Ishikawa (cell line): ENCODE data around the gene WDR86.

Experiments
- CEBPB ChIP-seq: IDR thresholded peaks from 2 replicates; pipeline ENCODE4 v1.6.1; 2012
- CREB1 ChIP-seq: IDR thresholded peaks from 2 replicates; pipeline ENCODE4 v1.6.1; 2012; ENCODE audit warnings: low read depth
- EGR1 ChIP-seq: IDR thresholded peaks from 2 replicates; pipeline ENCODE4 v1.6.1; 2012
- EP300 ChIP-seq: IDR thresholded peaks from 2 replicates; pipeline ENCODE4 v1.6.1; 2012; ENCODE audit warnings: borderline replicate concordance
- FOXM1 ChIP-seq: IDR thresholded peaks from 2 replicates; pipeline ENCODE4 v1.6.1; 2012; ENCODE audit warnings: low read depth, borderline replicate concordance
- MAX ChIP-seq: IDR thresholded peaks from 2 replicates; pipeline ENCODE4 v1.6.1; 2012
- NFIC ChIP-seq: IDR thresholded peaks from 2 replicates; pipeline ENCODE4 v1.6.1; 2012
- RAD21 ChIP-seq: IDR thresholded peaks from 2 replicates; pipeline ENCODE4 v1.6.1; 2012; ENCODE audit warnings: low read depth
- TAF1 ChIP-seq: IDR thresholded peaks from 2 replicates; pipeline ENCODE4 v1.6.1; 2012; ENCODE audit warnings: low read depth, mild to moderate bottlenecking
- TCF12 ChIP-seq: IDR thresholded peaks from 2 replicates; pipeline ENCODE4 v1.6.1; 2012; ENCODE audit warnings: low read depth
- TEAD4 ChIP-seq: IDR thresholded peaks from 2 replicates; pipeline ENCODE4 v1.6.1; 2012
- USF1 ChIP-seq: IDR thresholded peaks from 2 replicates; pipeline ENCODE4 v1.6.1; 2012
- YY1 ChIP-seq: IDR thresholded peaks from 2 replicates; pipeline ENCODE4 v1.6.1; 2012; ENCODE audit warnings: low read depth
- ZBTB7A ChIP-seq: IDR thresholded peaks from 2 replicates; pipeline ENCODE4 v1.6.1; 2012; ENCODE audit warnings: low read depth
- TF ChIP-seq, protein P1 (sequence below): IDR thresholded peaks from 2 replicates; pipeline ENCODE4 v1.6.1; 2012; ENCODE audit warnings: low read depth, mild to moderate bottlenecking

WDR86 gene

GRCh38 chr7:151426904-151427704 is 17.3 kb upstream of the WDR86 start:
- TF ChIP-seq YY1 = no peak
- TF ChIP-seq TAF1 = no peak
- no peak for TF ChIP-seq USF1
- no peak for TF ChIP-seq RAD21
- TF ChIP-seq CREB1 = no peak
- no peak for TF ChIP-seq ZBTB7A

DNA sequence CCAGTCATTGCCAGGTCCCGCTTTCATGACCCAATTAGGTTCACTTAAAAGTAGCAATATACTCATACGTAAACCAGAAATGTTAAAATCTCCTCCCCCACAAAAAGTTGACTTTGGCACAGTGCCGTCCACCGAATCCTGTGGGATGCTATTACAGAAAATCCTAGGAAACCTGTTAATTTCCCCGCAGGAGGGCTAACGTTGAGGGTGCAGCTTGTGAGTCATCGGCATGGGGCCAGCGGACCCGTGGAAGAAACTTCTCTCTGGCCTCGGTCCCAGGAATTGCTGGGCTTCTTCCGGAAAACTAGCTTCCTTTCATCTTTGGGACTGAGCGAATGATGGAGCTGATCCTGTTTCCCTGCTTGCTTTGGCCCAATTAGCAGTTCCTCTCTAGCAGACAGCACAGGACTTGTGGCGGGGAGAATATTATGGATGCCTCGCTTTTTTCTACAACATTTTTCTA is 16.6 kb upstream of the WDR86 start:
- TF ChIP-seq CREB1 (no peak), RAD21 (0 out of 2 replicates have a peak, but pooled peaks have one; percentile 2), EGR1 (no peak), NFIC (peak; percentile 88), EP300 (0 out of 2 replicates have a peak, but pooled peaks have one; percentile 15), USF1 (no peak), YY1 (no peak)

DNA sequence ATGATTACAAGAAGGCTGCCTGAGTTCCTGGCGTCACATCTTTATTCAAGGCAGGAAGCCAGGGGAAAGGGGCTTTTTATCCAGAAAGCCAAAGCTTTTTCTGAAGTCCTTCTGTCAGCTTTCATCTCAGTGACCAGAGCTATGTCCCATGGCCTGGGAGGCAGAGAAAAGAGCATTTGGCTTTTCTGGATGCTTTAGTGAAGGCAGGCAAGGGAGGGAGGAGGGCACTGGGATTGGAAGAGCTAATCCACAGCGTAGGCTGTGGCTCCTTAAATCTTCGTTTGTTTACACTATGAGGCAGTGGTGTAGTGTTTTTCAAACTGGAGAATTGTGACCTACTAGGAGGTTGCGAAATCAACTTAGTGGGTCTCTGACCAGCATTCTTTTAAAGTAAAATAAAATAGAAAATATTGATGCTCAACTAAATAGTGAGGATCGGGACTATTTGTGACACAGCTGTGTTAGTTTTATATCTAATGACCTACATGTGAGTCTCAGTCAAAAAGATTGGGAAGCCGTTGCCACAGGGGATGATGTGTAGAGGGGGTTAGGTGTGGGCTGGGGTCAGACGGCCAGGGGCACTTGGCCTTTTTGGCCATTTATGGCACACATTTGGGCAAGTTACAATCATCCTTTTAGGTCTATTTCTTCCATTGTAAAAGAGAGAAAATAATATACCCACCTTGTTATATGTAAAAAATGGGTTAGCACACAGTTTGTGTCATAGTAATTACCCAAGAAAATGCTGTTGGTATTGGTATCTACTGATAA is 16.0 kb upstream of the WDR86 start:
- peak; percentile 68 for TF ChIP-seq CEBPB
- TF ChIP-seq MAX = no peak

DNA sequence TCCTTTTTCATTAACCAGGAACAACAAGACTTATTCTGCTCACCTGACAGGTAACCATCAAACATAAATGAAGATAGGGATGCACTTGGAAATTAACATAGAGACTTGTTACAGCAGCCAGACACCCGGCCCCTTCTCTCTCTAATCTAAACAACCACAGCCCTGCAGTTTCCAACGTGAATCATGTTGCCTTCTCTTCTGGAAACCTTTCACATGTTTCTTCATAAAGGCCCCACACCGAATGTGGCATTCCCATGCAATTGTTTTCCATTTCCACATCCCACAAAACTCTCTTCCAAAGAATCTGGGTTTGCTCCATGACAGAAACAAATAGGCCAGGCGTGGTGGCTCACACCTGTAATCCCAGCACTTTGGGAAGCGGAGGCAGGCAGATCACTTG is 15.0 kb upstream of the WDR86 start:
- TF ChIP-seq TCF12 = no peak
- TF ChIP-seq USF1 = no peak
- TF ChIP-seq FOXM1 = no peak
- TF ChIP-seq TEAD4 = no peak
- TF ChIP-seq CREB1 = no peak
- no peak for TF ChIP-seq EP300
- TF ChIP-seq NFIC = no peak
- TF ChIP-seq EGR1 = no peak
- no peak for TF ChIP-seq CEBPB
- no peak for TF ChIP-seq MAX
- no peak for TF ChIP-seq ZBTB7A
- no peak for TF ChIP-seq RAD21
- TF ChIP-seq YY1 = no peak

DNA sequence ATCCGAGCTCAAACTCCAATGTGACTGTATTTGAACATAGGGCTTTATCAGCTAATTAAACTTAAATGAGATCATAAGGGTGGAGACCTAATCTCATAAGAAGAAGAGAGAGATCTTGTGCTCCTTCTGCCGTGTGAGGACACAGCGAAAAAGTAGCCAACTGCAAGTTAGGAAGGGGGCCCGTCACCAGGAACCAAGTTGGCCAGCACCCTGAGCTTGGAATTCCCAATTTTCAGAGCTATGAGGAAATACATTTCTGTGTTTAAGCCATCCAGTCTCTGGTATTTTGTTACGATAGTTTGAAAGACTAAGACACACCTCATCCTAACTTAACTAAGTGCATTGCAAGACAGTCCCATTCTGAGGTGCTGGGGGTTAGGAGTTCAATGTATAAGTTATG is 14.1 kb upstream of the WDR86 start:
- TF ChIP-seq RAD21 (no peak), EGR1 (no peak), MAX (no peak), FOXM1 (no peak), ZBTB7A (no peak), EP300 (no peak), TAF1 (no peak), TCF12 (no peak), YY1 (no peak), CEBPB (no peak), USF1 (no peak), CREB1 (no peak)
- TF ChIP-seq, protein P1, sequence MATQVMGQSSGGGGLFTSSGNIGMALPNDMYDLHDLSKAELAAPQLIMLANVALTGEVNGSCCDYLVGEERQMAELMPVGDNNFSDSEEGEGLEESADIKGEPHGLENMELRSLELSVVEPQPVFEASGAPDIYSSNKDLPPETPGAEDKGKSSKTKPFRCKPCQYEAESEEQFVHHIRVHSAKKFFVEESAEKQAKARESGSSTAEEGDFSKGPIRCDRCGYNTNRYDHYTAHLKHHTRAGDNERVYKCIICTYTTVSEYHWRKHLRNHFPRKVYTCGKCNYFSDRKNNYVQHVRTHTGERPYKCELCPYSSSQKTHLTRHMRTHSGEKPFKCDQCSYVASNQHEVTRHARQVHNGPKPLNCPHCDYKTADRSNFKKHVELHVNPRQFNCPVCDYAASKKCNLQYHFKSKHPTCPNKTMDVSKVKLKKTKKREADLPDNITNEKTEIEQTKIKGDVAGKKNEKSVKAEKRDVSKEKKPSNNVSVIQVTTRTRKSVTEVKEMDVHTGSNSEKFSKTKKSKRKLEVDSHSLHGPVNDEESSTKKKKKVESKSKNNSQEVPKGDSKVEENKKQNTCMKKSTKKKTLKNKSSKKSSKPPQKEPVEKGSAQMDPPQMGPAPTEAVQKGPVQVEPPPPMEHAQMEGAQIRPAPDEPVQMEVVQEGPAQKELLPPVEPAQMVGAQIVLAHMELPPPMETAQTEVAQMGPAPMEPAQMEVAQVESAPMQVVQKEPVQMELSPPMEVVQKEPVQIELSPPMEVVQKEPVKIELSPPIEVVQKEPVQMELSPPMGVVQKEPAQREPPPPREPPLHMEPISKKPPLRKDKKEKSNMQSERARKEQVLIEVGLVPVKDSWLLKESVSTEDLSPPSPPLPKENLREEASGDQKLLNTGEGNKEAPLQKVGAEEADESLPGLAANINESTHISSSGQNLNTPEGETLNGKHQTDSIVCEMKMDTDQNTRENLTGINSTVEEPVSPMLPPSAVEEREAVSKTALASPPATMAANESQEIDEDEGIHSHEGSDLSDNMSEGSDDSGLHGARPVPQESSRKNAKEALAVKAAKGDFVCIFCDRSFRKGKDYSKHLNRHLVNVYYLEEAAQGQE = no peak

- TF ChIP-seq ZBTB7A (no peak), USF1 (no peak), NFIC (no peak), MAX (no peak), CEBPB (no peak), CREB1 (no peak), TAF1 (no peak), TEAD4 (no peak), EP300 (no peak), TCF12 (no peak), RAD21 (no peak), FOXM1 (no peak)
These were observed 13.4 kb upstream of the WDR86 start for GRCh38 chr7:151423226-151423625.
